ENCODE data around the gene C10orf71. TPM values are rescaled to one million over a fixed set of nuclear protein-coding genes. Genes with fewer than 3 reads are reported as not detected.

The C10orf71 gene
- total RNA-seq, 1 donor, result not detected

DNA sequence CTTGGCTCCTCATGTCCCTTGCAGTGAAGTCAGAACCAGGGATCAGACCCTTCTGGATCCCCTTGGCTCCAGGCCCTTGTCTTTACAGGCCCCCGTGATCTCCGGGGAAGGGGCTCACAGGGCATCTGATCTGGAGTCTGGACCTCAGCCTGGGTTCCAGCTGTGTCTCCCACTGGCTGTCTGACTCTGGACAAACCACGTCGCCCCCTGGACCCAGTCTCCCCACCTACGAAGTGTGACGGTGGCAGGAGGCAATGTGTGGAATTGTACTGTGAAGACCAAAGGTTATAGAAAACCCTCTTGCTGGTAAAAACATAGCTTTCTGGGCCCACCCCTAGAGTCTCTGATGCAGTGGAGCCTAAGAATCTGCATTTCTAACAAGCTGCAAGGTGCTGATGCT lies 15.5 kb upstream of the C10orf71 start:
- DNase-seq (ENCODE audit: low read depth), result no peak
- no peak for TF ChIP-seq CTCF (IDR thresholded peaks at IDR 0.05; ENCODE audit: insufficient read depth, low read length)
- no peak overlapping the region for H3K4me3 ChIP-seq (ENCODE audit: low read depth, low read length)

GRCh38 chr10:49284356-49284755 lies 14.6 kb upstream of the C10orf71 start:
- no peak for TF ChIP-seq CTCF (IDR thresholded peaks at IDR 0.05; ENCODE audit: insufficient read depth, low read length)
- DNase-seq (ENCODE audit: low read depth), result no peak
- H3K4me3 ChIP-seq (ENCODE audit: low read depth, low read length), result no peak overlapping the region

GRCh38 chr10:49285232-49285631 lies 13.7 kb upstream of the C10orf71 start:
- DNase-seq (ENCODE audit: low read depth), result no peak
- no peak for TF ChIP-seq CTCF (IDR thresholded peaks at IDR 0.05; ENCODE audit: insufficient read depth, low read length)
- no peak overlapping the region for H3K4me3 ChIP-seq (ENCODE audit: low read depth, low read length)

- no peak for TF ChIP-seq CTCF (IDR thresholded peaks at IDR 0.05; ENCODE audit: insufficient read depth, low read length)
Measured at GRCh38 chr10:49286686-49287085, 12.3 kb upstream of the C10orf71 start.

DNA sequence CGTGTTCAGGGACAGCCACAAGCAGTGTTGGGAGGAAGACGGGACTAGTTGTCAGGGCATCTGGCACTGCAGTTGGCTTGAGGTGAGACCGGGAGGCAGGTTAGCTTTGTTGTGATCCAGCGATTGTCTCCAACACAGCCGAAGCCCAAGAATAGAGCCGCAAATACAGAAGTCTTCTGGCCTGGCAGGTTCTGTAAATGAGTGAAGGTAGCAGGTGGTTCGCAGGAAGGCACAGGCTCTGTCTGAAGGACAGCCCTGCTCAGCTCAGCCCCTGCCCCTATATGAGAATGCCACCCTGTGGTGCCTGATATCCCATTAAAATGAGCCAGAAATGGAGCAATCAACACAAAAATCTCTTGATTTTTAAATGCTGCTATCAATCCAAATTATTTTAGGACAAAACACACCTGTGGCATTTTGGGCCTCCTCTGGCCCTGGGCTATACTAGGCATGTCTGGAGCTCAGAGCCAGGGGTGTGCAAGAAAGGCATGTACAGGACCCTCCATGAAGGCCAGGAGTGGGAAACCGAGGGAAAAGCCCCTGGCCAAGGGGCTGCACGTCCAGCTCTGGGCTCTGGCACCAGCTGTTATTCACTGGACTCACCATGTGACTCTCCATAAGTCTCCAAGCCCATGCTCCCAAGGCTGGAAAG lies 11.2 kb upstream of the C10orf71 start:
- TF ChIP-seq CTCF (IDR thresholded peaks at IDR 0.05; ENCODE audit: insufficient read depth, low read length), result no peak
- DNase-seq (ENCODE audit: low read depth), result no peak
- no peak overlapping the region for H3K4me3 ChIP-seq (ENCODE audit: low read depth, low read length)

More at GRCh38 chr10:49286686-49287085, 12.3 kb upstream of the C10orf71 start:
- no peak for DNase-seq (ENCODE audit: low read depth)
- no peak overlapping the region for H3K4me3 ChIP-seq (ENCODE audit: low read depth, low read length)

GRCh38 chr10:49288341-49289065 lies 10.5 kb upstream of the C10orf71 start:
- no peak for TF ChIP-seq CTCF (IDR thresholded peaks at IDR 0.05; ENCODE audit: insufficient read depth, low read length)
- H3K4me3 ChIP-seq (ENCODE audit: low read depth, low read length), result no peak overlapping the region
- no peak for DNase-seq (ENCODE audit: low read depth)

All from fibroblast of the aortic adventitia (primary cell).